GM13977 (cell line): ENCODE measurements around the gene ENDOG.

Experiments used
- DNase-seq: peaks from one replicate; pipeline ENCODE4 v3.0.0; 2012; ENCODE audit warnings: low spot score
- CTCF ChIP-seq: IDR thresholded peaks from 2 replicates; pipeline ENCODE4 v1.5.1; 2012; ENCODE audit warnings: mild to moderate bottlenecking, control low read depth; ENCODE audit not compliant: insufficient read depth; ENCODE audit errors: extremely low read depth, missing control alignments
- in situ Hi-C: fragments of 300-500 bp; cut with MboI; formaldehyde crosslinking; loops from one replicate; pipeline ENCODE4 v1.12.0; 2022; ENCODE audit warnings: low sequenced_read_pairs, low pct_unique_long_range_greater_than_20kb, mixed read lengths, inconsistent platforms; ENCODE audit not compliant: unreplicated experiment

ENDOG gene

GRCh38 chr9:128818099-128818838, at the start of gene ENDOG:
ENDOG (plus strand) TSS chr9:128818500; CDS start chr9:128818685, 185 bp downstream.
- peak; percentile 97 for TF ChIP-seq CTCF
- in situ Hi-C loops, result no loop called here
- peak; percentile 99 for DNase-seq

DNA sequence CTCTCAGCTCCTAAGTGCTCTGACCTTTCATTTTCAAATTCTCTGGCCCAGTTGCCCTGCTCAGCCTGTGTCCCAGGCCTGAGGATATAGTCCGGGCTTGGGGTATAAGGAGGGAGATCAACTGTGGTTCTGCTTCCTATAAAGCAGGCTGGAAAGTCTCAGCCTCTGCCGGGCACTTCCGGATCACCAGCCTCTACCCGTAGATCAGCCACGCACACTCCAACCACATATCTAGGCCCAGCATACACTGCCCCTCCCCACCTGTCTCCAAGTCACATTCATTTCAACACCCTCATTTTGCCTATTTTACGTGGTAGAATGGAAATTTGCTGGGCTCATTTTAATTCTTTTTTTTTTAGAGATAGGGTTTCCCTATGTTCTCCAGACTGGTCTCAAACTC, 49.7 kb upstream of the ENDOG start:
- in situ Hi-C loops, result no loop called here
- no peak for TF ChIP-seq CTCF
- DNase-seq, result no peak

DNA sequence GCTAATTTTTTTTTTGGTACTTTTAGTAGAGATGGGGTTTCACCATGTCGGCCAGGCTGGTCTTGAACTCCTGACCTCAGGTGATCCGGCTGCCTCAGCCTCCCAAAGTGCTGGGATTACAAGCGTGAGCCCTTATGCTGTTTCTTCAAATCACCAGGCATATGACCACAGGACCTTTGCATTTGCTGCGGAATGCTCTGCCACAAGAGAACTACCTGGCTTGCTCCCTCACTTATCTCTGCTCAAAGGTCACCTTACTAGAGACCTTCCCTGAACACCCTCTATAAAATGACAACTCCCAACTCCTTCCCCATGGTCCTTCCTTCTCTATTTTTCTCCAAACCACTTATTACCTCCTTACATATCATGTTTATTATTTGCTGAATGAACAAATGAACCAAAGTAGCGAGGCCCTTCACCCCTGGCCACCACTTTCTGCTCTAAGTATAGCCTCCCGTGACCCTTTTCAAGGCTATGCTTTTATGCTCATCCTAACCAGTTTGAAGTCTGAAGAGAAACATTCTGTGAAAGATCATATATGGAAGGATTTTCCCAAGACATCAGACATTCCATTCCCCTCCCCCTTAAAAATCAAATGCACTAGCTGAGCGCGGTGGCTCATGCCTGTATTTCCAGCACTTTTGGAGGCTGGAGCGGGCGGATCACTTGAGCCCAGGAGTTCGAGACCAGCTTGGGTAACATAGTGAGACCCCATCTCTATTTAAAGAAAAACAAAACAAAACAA, 47.8 kb upstream of the ENDOG start:
- DNase-seq, result no peak
- no peak for TF ChIP-seq CTCF
- in situ Hi-C loops, result no loop called here

DNA sequence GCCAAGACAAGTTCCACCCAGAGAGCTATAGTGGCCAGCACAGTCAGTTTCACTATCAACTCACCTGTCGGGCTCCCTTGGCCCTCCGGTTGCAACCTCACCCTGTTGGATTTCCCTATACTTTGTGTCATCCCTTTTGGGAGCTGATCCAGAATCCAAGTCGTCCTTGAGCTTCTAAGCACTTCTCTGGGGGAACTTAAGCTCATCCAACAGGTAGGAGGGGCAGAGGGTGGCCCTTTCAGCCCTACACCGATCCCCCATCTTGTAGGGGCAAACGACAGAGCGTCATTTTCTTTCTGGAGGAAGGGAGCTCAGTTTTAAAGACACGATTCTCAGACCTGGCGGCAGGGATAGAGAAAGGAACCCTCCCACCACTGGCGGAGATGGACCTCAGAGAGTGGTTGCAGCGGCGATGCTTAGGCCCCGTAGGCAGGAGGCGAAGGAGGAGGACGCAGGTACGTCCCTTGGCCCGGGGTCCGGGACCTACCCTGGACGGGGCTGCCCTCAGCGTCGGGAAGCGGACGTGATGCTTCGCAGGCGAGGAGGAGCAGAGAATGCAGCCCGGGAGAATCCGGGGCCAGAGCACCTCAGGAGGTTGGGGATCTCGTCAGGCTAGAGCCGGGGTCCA, 47.1 kb upstream of the ENDOG start:
- peak; percentile 52 for DNase-seq
- TF ChIP-seq CTCF, result no peak
- in situ Hi-C loops, result no loop called here

- TF ChIP-seq CTCF, result no peak
- peak; percentile 99 for DNase-seq
- in situ Hi-C loops, result no loop called here
These were observed 46.4 kb upstream of the ENDOG start, which contains the start of gene ZER1 for GRCh38 chr9:128771745-128772519. ZER1 (minus strand) TSS chr9:128771927; CDS start chr9:128755565, 16,362 bp downstream.

GRCh38 chr9:128773049-128773448, 45.3 kb upstream of the ENDOG start:
- no peak for DNase-seq
- no peak for TF ChIP-seq CTCF
- in situ Hi-C loops, result no loop called here
